Esophagus squamous epithelium (tissue), 5 donors: ENCODE measurements around the gene TAOK1. TPM values are rescaled to one million over a fixed set of nuclear protein-coding genes. Genes with fewer than 3 reads are reported as not detected.

Source experiments
- DNase-seq: peaks from one replicate; lab custom pipeline; 2025; lab: John Stamatoyannopoulos, UW
- H3K27ac ChIP-seq, 4 donors: fragments of 200-600 bp; sonication (generic); one replicate each; pipeline ENCODE4 v1.5.1; 2016 to 2019; ENCODE audit warnings: mild to moderate bottlenecking in 1 of 4
- H3K27me3 ChIP-seq, 4 donors: fragments of 200-600 bp; sonication (generic); 1 replicate in 3 of 4; 2 replicates in 1 of 4; pipeline versions ENCODE4 v1.5.1 to v1.6.0; 2017 to 2021; ENCODE audit warnings: antibody characterized with exemption in 1 of 4
- H3K36me3 ChIP-seq, 3 donors: fragments of 200-600 bp; sonication (generic); one replicate each; pipeline ENCODE4 v1.5.1; 2016 to 2019
- H3K4me1 ChIP-seq, 3 donors: fragments of 200-600 bp; sonication (generic); one replicate each; pipeline ENCODE4 v1.5.1; 2017 to 2019
- H3K4me3 ChIP-seq, 4 donors: fragments of 200-600 bp; sonication (generic); 1 replicate in 3 of 4; 2 replicates in 1 of 4; pipeline ENCODE4 v1.5.1; 2016 to 2019; ENCODE audit warnings: mild to moderate bottlenecking in 2 of 4, moderate library complexity in 1 of 4
- H3K9me3 ChIP-seq, 3 donors: fragments of 200-600 bp; sonication (generic); one replicate each; pipeline ENCODE4 v1.5.1; 2016 to 2019
- POLR2A ChIP-seq, 4 donors: fragments of 450-650 bp; IDR thresholded peaks; one replicate each; pipeline ENCODE4 v1.6.1; 2017; ENCODE audit warnings: antibody characterized with exemption in 4 of 4, mild to moderate bottlenecking in 4 of 4, moderate library complexity in 3 of 4
- WGBS, 2 donors: methylation state at CpG; one replicate each; pipeline ENCODE4 v1.1.5; 2018; 5-methylcytosine and 5-hydroxymethylcytosine counted together
- intact Hi-C: fragments of 100-400 bp; cut with DNase I; formaldehyde crosslinking; loops from one replicate; pipeline ENCODE4 v1.15.0; 2022
- total RNA-seq, 4 donors: library from RNA; depleted of rRNA; stranded (reverse); fragments of >200 nt; gene quantifications; one replicate each; pipeline ENCODE4 v1.1.0, GENCODE V29; 2016
- TF ChIP-seq, protein P1 (sequence below), 6 experiments: fragments of 450-650 bp in 4 of 6; fragments of 200-600 bp in 2 of 6; sonication (generic) in 2 of 6; IDR thresholded peaks; one replicate each; pipeline ENCODE4 v1.5.1; 2016 to 2019; ENCODE audit warnings: antibody characterized with exemption in 6 of 6, mild to moderate bottlenecking in 4 of 6, moderate library complexity in 4 of 6
- donor health status: DM: yes; HTN: yes; CAD: no.

Gene TAOK1
- total RNA-seq, 4 donors from 2014 or later: 24.9 to 41.4 (median 38.7) TPM

DNA sequence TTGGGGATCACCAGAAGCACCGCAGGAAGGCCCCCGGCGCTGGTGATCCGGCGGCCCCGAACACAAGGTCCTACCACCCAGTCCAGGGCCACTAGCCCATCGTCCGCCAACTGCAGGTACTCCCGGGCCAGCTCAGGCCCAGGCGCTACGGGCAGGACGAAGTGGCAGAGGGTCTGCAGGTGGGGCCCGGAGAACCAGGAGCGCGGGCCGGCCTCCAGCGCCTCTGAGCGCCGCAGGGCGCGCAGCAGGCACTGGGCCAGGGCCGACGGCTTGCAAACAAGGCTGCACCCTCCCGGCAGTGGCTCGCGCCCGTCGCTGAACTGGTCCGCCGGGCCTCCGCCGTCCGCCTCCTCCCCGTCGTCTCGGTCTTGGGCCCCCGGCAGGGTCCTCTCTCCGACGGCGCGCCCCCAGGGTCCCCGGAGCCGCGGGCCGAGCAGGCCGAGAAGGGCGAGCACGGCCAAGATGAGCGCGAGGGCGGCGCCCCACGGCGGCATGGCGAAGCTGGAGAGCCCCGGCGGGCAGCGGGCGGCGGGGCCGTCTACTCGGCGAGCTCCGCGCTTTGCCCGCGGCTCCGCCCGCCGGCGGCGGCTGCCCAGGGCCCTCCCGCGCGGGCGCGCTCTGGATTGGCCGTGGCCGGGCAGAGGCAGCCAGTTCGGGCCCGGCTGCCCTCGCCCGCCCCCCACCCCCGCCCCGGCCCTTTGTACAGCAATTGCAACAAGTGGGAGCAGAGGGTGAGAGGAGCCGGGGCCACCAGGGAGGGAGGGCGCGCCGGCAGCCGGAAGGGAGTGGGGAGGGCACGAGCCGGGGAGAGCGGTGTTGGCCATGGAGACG lies 176.5 kb downstream of the TAOK1 start, which contains the start of gene ABHD15:
Gene ABHD15 (minus strand): TSS at position 565 of the 831 bp plus-strand sequence. CDS start 71 bp downstream, at position 494.
- WGBS, 2 donors: 0% methylated on average over 9 of the region's 94 CpGs; no CpG with 5 or more reads in 1 of the 2 donors
- H3K9me3 ChIP-seq: no peaks in the 10 kb centered on the region
- intact Hi-C loops: no loop called here
- no peaks in the 10 kb centered on the region for H3K27me3 ChIP-seq
- TF ChIP-seq, protein P1, sequence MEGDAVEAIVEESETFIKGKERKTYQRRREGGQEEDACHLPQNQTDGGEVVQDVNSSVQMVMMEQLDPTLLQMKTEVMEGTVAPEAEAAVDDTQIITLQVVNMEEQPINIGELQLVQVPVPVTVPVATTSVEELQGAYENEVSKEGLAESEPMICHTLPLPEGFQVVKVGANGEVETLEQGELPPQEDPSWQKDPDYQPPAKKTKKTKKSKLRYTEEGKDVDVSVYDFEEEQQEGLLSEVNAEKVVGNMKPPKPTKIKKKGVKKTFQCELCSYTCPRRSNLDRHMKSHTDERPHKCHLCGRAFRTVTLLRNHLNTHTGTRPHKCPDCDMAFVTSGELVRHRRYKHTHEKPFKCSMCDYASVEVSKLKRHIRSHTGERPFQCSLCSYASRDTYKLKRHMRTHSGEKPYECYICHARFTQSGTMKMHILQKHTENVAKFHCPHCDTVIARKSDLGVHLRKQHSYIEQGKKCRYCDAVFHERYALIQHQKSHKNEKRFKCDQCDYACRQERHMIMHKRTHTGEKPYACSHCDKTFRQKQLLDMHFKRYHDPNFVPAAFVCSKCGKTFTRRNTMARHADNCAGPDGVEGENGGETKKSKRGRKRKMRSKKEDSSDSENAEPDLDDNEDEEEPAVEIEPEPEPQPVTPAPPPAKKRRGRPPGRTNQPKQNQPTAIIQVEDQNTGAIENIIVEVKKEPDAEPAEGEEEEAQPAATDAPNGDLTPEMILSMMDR (IDR thresholded peaks at IDR 0.05): peak in 2 of 6 experiments; percentile 5 to 10
- TF ChIP-seq POLR2A (IDR thresholded peaks at IDR 0.05): peak in 2 of 4 donors; percentile 66 to 70
- H3K4me1 ChIP-seq: peaks cover 14 to 79% (median 24%) of the 10 kb centered on the region in 3 donors
- peaks cover 0 to 12% (median 0%) of the 10 kb centered on the region in 3 donors for H3K36me3 ChIP-seq
- peak within 1 kb of the TSS; percentile 58 to 79 (median 70) for H3K4me3 ChIP-seq
- no peak for DNase-seq
- peak within 1 kb of the TSS; percentile 79 to 93 (median 90) for H3K27ac ChIP-seq

DNA sequence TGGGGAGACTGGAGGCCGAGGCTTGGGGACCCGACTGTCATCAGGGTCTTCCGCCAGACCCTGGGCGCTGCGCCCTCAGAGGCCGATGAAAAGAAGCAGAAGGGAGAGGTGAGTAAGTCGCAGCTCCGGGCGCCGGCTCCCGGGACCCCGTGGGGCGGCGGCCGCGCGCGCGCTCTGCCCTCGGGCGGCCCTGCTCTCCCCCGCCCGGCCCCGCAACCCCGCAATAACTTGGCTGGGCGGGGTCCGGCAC lies 177.1 kb downstream of the TAOK1 start:
- Histone ChIP-seq H3K4me3 (peak overlapping the region; percentile 58 to 79 (median 70)), H3K36me3 (peaks cover 0 to 7% (median 0%) of the 10 kb centered on the region in 3 donors), H3K9me3 (no peaks in the 10 kb centered on the region), H3K4me1 (peaks cover 18 to 79% (median 28%) of the 10 kb centered on the region in 3 donors), H3K27ac (peak overlapping the region; percentile 79 to 93 (median 90)), H3K27me3 (no peaks in the 10 kb centered on the region)
- 0% methylated on average over 4 of the region's 27 CpGs for WGBS, 2 donors
- no peak for TF ChIP-seq POLR2A (IDR thresholded peaks at IDR 0.05)
- TF ChIP-seq, protein P1 (IDR thresholded peaks at IDR 0.05): no peak
- no peak for DNase-seq
- intact Hi-C loops: no loop called here

DNA sequence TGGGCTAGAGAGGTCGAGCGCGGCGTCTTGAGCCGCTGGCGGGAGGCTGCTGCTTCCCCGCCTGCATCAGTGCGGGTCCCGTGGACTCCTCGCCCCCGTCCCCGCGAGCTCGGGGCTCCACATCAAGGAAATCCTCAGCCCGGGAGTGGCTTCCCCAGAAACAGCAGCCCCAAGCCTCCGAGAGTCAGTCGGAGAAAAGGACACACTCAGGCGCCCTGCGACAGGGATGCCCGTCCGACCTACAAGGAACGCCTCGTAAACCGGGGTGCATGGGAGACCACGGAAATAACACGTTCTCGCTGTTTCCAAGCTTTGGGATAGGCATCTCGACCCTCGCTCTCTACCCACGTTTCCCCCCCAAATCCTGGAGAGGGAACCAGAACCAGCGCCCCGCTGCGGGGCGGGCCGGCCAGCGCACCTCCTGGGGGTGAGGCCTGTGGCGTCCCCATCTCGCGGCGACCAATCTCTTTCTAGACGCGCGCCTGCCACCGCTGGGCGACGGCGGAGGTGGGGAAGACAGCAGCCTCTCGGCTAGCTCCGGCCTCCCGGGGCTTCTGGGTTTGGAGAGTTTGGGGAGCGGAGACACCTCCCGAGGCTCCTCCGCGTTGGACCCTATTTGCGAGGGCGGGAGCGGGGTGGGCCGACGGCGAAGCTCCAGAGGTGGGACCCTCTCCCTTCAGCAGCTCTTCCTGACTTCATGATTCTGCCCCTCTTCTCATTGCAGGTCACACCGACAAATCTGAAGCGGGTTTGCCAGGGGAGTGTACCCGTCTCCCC lies 177.6 kb downstream of the TAOK1 start:
- H3K4me1 ChIP-seq: peaks cover 24 to 81% (median 29%) of the 10 kb centered on the region in 3 donors
- H3K4me3 ChIP-seq: peak overlapping the region; percentile 58 to 79 (median 70)
- peaks cover 0 to 3% (median 0%) of the 10 kb centered on the region in 3 donors for H3K36me3 ChIP-seq
- H3K27me3 ChIP-seq: no peaks in the 10 kb centered on the region
- H3K9me3 ChIP-seq: no peaks in the 10 kb centered on the region
- intact Hi-C loops: no loop called here
- 0% methylated on average over 2 of the region's 63 CpGs; no CpG with 5 or more reads in 1 of the 2 donors for WGBS, 2 donors
- peak overlapping the region; percentile 79 to 93 (median 90) for H3K27ac ChIP-seq
- TF ChIP-seq POLR2A (IDR thresholded peaks at IDR 0.05): no peak
- TF ChIP-seq, protein P1 (IDR thresholded peaks at IDR 0.05): peak in 5 of 6 experiments; percentile 10 to 51 (median 46)
- no peak for DNase-seq

GRCh38 chr17:29568331-29569244 lies 178.4 kb downstream of the TAOK1 start, which contains the start of gene TP53I13:
Gene TP53I13, plus strand, starts transcription at chr17:29568701. Its CDS starts 58 bp downstream, at chr17:29568759.
- Histone ChIP-seq H3K27me3 (no peaks in the 10 kb centered on the region), H3K9me3 (no peaks in the 10 kb centered on the region), H3K4me1 (peaks cover 24 to 89% (median 33%) of the 10 kb centered on the region in 3 donors), H3K27ac (peak within 1 kb of the TSS; percentile 79 to 93 (median 90)), H3K4me3 (peak within 1 kb of the TSS; percentile 58 to 79 (median 70)), H3K36me3 (peaks cover 0 to 10% (median 0%) of the 10 kb centered on the region in 3 donors)
- intact Hi-C loops: no loop called here
- 0 to 2% methylated on average over 8 to 31 of the region's 85 CpGs for WGBS, 2 donors
- peak in 3 of 4 donors; percentile 23 to 83 (median 45) for TF ChIP-seq POLR2A (IDR thresholded peaks at IDR 0.05)
- TF ChIP-seq, protein P1 (IDR thresholded peaks at IDR 0.05): no peak
- DNase-seq: peak; percentile 58
